HUES6 (cell line): ENCODE results near the gene KIRREL1.

Source experiments
- H3K27ac ChIP-seq: 2 replicates; pipeline ENCODE4 v1.7.0; 2013; ENCODE audit warnings: low read depth, mild to moderate bottlenecking, low read length, inconsistent platforms
- H3K27me3 ChIP-seq: 2 replicates; pipeline ENCODE4 v1.6.1; 2013; ENCODE audit warnings: low read length; ENCODE audit not compliant: control insufficient read depth, insufficient read depth
- H3K36me3 ChIP-seq: 2 replicates; pipeline ENCODE4 v1.6.1; 2013; ENCODE audit warnings: low read length; ENCODE audit not compliant: control insufficient read depth, insufficient read depth
- H3K4me1 ChIP-seq: 2 replicates; pipeline ENCODE4 v1.6.1; 2013; ENCODE audit warnings: low read length; ENCODE audit not compliant: control insufficient read depth, insufficient read depth
- H3K4me3 ChIP-seq: 2 replicates; pipeline ENCODE4 v1.5.1; 2013; ENCODE audit warnings: low read depth, low read length
- H3K9ac ChIP-seq: one replicate; pipeline ENCODE4 v1.6.1; 2013; ENCODE audit warnings: mild to moderate bottlenecking, low read length
- H3K9me3 ChIP-seq: 2 replicates; pipeline ENCODE4 v1.6.1; 2013; ENCODE audit warnings: low read depth, low read length; ENCODE audit not compliant: control insufficient read depth, insufficient read depth

Gene KIRREL1

DNA sequence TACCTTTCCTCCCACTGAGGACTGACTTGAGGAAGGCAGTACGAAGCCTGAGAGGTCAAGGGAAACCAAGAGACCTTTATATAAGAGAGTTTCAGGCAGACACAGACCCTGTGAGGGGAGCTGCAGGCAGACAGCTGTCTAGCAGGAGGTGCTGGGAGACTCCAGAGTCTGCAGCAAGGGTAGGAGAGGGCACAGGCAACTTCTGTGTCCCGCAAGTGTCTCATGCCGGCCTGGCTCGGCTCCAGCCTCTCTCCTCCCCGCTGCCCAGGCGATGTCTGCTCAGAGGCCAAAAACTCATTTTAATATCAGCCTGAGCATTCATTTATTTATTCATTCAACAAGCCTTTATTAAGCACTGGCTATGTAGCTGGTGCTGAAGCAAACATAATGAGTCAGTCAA is 83.0 kb downstream of the KIRREL1 start:
- Histone ChIP-seq H3K27me3 (no peaks in the 10 kb centered on the region), H3K9me3 (no peaks in the 10 kb centered on the region)

DNA sequence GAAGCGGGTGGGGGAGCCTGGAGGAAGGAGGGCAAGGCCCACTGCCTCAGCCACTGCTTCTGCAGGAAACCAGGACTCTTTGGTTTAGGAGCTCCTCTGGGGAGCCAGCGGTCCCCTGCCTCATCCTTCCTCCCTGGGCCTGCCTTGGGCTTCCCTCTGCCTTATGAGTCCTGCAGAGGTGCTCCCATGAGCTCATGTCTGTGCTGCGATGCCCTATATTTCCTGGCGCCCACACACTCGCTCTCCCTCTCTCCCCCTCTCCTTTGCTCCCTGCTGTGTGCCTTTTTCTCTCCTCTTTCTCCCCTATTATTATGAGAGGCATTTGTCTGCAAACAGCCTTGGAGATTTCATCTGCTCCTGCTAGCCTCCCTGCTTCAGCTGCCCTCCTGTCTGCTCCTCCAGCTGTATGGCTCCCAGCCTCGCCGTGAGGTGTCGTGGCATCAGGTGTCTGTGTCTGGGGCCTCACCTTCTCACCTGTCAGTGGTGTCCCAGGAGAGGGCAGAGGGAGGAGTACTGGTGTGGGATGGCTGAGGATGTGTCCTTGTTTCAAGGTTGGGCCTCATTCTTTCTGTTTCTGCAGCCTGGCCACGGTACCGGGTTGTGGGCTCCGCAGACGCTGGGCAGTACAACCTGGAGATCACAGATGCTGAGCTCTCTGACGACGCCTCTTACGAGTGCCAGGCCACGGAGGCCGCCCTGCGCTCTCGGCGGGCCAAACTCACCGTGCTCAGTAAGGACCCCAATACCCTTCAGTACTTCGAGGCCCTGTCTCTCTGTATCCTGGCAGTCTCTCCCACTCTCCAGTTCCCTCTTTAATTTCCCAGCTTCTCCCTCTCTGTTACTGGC is 84.2 kb downstream of the KIRREL1 start:
- Histone ChIP-seq H3K9ac (peak overlapping the region; percentile 54), H3K9me3 (no peaks in the 10 kb centered on the region), H3K27ac (no peak overlapping the region), H3K4me1 (peaks cover 34% of the 10 kb centered on the region), H3K36me3 (peaks cover 31% of the 10 kb centered on the region), H3K4me3 (no peak overlapping the region), H3K27me3 (no peaks in the 10 kb centered on the region)

More for the DNA sequence above, 83.0 kb downstream of the KIRREL1 start:
- Histone ChIP-seq H3K36me3 (peaks cover 19% of the 10 kb centered on the region), H3K9ac (no peak overlapping the region), H3K27ac (no peak overlapping the region), H3K4me1 (peaks cover 39% of the 10 kb centered on the region), H3K4me3 (no peak overlapping the region)

DNA sequence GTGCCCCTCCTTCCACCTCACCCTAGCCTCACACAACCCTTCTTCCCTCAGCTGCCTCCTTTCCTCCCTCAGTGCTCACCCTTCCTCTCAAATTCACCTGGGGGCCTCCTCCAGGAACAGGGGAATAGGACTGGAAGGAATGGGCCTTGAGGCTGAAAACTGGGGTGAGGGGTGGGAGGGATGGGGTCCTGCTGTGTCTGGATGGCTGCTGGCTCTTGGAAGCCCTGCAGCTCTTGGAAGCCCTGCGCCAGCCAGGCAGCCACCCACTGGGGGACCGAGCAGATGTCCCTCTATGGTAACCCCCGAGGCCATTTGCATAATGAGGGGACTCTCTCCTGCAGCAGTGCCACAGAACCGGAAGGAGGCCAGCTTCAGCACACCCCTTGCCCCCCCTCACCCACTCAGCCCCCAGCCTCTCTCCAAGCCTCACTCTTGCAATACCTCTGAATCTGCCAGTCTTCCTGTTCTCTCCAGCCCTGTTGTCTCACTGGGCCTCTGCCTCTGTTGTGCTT is 85.2 kb downstream of the KIRREL1 start:
- H3K9ac ChIP-seq = no peak overlapping the region
- peaks cover 34% of the 10 kb centered on the region for H3K36me3 ChIP-seq
- H3K4me3 ChIP-seq = no peak overlapping the region
- peaks cover 31% of the 10 kb centered on the region for H3K4me1 ChIP-seq
- no peak overlapping the region for H3K27ac ChIP-seq
- no peaks in the 10 kb centered on the region for H3K9me3 ChIP-seq
- no peaks in the 10 kb centered on the region for H3K27me3 ChIP-seq

DNA sequence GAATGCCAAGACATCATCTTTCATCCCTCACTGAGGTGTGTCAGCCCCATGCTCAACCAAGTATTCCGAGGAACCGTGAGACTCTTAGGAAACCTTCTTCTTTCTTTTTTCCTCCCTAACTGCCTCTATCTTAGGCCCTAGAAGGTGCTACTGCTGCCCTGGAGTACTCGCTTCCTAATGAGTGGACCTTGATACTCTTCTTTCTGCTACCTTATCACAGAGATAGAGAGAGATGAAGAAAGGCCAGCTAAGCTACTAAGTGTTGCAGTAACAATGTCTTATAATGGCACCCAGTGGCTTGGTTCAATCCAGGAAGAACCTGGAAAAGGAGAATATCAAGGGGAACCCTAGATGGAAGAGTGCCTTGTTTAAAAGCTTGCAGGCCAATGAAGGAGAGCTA is 86.6 kb downstream of the KIRREL1 start:
- no peaks in the 10 kb centered on the region for H3K9me3 ChIP-seq
- H3K9ac ChIP-seq = no peak overlapping the region
- H3K4me3 ChIP-seq = no peak overlapping the region
- peaks cover 22% of the 10 kb centered on the region for H3K4me1 ChIP-seq
- no peaks in the 10 kb centered on the region for H3K27me3 ChIP-seq
- no peak overlapping the region for H3K27ac ChIP-seq
- H3K36me3 ChIP-seq = peaks cover 45% of the 10 kb centered on the region

DNA sequence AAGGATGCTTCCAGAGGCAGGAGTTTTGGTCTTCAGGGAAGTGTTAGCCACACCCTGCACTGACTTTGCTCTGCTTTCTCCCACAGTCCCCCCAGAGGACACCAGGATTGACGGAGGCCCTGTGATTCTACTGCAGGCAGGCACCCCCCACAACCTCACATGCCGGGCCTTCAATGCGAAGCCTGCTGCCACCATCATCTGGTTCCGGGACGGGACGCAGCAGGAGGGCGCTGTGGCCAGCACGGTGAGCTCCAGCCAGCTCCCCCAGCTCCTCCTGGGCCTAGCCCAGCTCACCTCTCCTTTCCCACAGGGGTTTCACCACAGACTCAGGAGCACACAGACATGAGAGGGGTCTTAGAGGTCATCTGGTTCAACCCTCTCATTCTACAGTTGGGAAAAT is 90.9 kb downstream of the KIRREL1 start:
- H3K4me3 ChIP-seq = no peak overlapping the region
- H3K36me3 ChIP-seq = peaks cover 74% of the 10 kb centered on the region
- H3K4me1 ChIP-seq = peaks cover 3% of the 10 kb centered on the region; the same call in 1 of the 2 replicates
- no peaks in the 10 kb centered on the region for H3K27me3 ChIP-seq
- H3K9me3 ChIP-seq = no peaks in the 10 kb centered on the region
- H3K9ac ChIP-seq = no peak overlapping the region
- no peak overlapping the region for H3K27ac ChIP-seq

DNA sequence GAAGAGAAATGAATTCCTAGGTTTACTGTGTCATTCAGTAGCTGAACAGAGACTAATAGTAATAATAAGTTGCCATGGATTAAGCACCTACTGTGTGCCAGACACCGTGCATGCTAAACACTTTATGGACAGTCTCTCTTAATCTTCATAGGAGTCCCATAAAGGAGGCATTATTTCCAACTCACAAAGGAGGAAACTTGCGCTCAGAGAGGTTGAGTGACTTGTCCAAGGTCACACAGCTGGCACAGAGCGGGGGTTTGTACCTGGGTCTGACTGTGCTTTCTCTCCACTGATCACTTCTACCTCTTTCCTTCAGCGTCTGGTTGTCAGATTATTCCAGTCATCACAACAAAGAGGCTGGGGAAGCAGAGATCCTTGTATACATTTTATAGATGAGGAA is 91.3 kb downstream of the KIRREL1 start:
- Histone ChIP-seq H3K4me3 (no peak overlapping the region), H3K4me1 (peaks cover 3% of the 10 kb centered on the region; the same call in 1 of the 2 replicates), H3K9me3 (no peaks in the 10 kb centered on the region), H3K9ac (no peak overlapping the region), H3K27me3 (no peaks in the 10 kb centered on the region), H3K36me3 (peaks cover 75% of the 10 kb centered on the region), H3K27ac (no peak overlapping the region)

DNA sequence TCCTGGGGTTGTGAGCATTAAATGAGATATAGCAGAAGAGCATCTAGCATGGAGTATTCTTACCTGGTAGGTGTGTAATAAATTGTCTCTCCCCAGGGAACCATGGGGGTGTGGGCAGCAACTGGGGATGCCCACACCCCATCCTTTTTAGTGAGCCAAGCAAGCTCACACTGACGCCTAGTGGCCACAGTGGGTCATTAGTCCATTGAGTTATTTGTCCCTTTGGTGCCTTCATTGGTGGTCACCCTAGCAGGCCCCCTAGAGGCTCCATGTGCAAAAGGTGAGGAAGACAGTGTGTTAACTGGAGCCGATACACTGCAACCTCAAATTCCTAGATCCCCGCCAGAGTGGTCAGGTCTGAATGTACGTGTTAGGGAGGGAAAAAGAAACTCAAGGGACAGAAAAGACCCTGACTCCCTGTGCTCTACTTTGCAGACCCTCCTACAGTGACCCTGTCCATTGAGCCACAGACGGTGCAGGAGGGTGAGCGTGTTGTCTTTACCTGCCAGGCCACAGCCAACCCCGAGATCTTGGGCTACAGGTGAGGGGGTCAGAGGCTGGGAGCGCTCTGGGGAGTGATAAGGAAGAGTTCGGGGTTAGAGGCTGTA is 94.0 kb downstream of the KIRREL1 start:
- no peak overlapping the region for H3K9ac ChIP-seq

DNA sequence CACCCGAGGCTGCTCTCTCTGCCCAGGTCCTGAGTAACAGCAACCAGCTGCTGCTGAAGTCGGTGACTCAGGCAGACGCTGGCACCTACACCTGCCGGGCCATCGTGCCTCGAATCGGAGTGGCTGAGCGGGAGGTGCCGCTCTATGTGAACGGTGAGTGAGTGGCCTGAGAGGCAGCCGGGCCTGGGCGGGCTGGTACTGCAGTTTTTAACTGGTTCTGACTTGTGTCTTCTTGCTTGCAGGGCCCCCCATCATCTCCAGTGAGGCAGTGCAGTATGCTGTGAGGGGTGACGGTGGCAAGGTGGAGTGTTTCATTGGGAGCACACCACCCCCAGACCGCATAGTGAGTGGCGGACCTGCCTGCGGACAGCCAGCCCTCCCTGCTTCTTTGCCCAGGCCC is 96.0 kb downstream of the KIRREL1 start:
- Histone ChIP-seq H3K9me3 (no peaks in the 10 kb centered on the region), H3K9ac (no peak overlapping the region), H3K27ac (no peak overlapping the region), H3K36me3 (peaks cover 89% of the 10 kb centered on the region), H3K4me3 (no peak overlapping the region), H3K27me3 (no peaks in the 10 kb centered on the region), H3K4me1 (peaks cover 3% of the 10 kb centered on the region; the same call in 1 of the 2 replicates)

More for the DNA sequence above, 94.0 kb downstream of the KIRREL1 start:
- Histone ChIP-seq H3K27me3 (no peaks in the 10 kb centered on the region), H3K27ac (no peak overlapping the region), H3K4me3 (no peak overlapping the region), H3K4me1 (peaks cover 3% of the 10 kb centered on the region; the same call in 1 of the 2 replicates), H3K36me3 (peaks cover 79% of the 10 kb centered on the region), H3K9me3 (no peaks in the 10 kb centered on the region)

DNA sequence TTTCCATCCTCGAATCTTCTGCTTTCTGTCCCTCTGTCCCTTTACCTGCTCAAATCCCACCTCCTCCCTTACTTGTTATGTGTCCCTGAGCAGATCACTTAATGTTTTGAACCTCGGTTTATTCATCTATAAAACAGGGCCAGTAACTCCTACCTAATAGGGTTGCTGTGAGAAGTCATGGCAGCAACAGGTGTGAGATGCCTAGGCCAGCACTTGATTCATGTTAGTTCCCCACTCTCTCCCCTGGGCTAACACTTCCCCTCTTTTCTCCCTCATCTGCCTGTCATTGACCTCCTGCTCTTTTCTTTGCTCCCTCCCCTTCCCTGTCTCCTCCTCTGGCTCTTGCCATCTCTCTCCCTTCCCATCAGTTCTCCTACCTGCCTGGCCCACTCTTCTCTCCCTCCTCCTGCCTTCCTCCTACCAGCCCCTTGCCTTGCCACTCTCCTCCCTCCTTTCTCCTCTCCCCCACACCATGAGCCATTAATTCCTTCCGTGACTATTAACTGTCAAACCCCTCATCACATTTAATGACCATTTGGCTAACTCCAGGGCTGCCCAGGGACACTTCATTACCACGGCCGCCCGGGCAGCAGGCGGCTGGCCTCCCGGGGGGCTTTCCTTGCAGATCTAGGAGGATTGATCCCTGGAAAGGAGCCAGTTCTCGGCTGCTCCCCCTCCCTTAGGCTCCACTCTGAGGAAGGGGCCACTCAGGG is 96.6 kb downstream of the KIRREL1 start:
- Histone ChIP-seq H3K9me3 (no peaks in the 10 kb centered on the region), H3K4me3 (no peak overlapping the region), H3K27ac (no peak overlapping the region), H3K36me3 (peaks cover 89% of the 10 kb centered on the region), H3K4me1 (peaks cover 3% of the 10 kb centered on the region; the same call in 1 of the 2 replicates), H3K27me3 (no peaks in the 10 kb centered on the region), H3K9ac (no peak overlapping the region)

DNA sequence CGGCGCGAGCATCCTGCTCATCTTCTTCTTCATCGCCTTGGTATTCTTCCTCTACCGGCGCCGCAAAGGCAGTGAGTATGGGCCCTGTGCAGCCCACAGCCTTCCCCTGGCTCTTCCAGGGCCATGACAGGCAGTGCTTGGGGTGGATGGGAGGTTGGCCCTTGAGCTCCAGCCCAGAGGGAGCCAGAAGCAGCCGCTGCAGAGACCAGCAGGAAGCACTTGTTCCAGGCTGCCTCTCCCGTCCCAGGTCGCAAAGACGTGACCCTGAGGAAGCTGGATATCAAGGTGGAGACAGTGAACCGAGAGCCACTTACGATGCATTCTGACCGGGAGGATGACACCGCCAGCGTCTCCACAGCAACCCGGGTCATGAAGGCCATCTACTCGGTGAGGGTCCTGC is 99.9 kb downstream of the KIRREL1 start:
- Histone ChIP-seq H3K36me3 (peaks cover 66% of the 10 kb centered on the region), H3K4me1 (peaks cover 14% of the 10 kb centered on the region), H3K27me3 (no peaks in the 10 kb centered on the region), H3K27ac (no peak overlapping the region), H3K4me3 (no peak overlapping the region), H3K9ac (no peak overlapping the region), H3K9me3 (no peaks in the 10 kb centered on the region)
